GM12878 (cell line): ENCODE data around the gene EIF6. TPM values are rescaled to one million over a fixed set of nuclear protein-coding genes. Genes with fewer than 3 reads are reported as not detected.

Experiments
- BHLHE40 ChIP-seq, 2 experiments: fragments of 450-650 bp in 1 of 2; IDR thresholded peaks; 2 replicates each; pipeline ENCODE4 v1.6.1; 2011 to 2017; ENCODE audit warnings: low read depth in 2 of 2, borderline replicate concordance in 1 of 2, improper control_type of control experiment in 1 of 2, low read length in 1 of 2, mild to moderate bottlenecking in 1 of 2
- BRCA1 ChIP-seq: IDR thresholded peaks from 2 replicates; pipeline ENCODE4 v1.6.1; 2011; ENCODE audit warnings: low read depth, low read length, improper control_type of control experiment
- CHD4 ChIP-seq: fragments of 200-600 bp; sonication (generic); IDR thresholded peaks from 2 replicates; pipeline ENCODE4 v1.6.1; 2016; ENCODE audit warnings: mild to moderate bottlenecking
- ESRRA ChIP-seq: IDR thresholded peaks from 2 replicates; pipeline ENCODE4 v1.6.1; 2012; ENCODE audit warnings: mild to moderate bottlenecking, low read length, improper control_type of control experiment
- MEF2A ChIP-seq: IDR thresholded peaks from 2 replicates; pipeline ENCODE4 v1.6.1; 2011; ENCODE audit warnings: low read depth, mild to moderate bottlenecking, low read length, moderate library complexity; ENCODE audit not compliant: insufficient read depth
- MLLT1 ChIP-seq: fragments of 450-650 bp; IDR thresholded peaks from 2 replicates; pipeline ENCODE4 v1.6.1; 2016; ENCODE audit warnings: mild to moderate bottlenecking
- PML ChIP-seq: IDR thresholded peaks from 2 replicates; pipeline ENCODE4 v1.6.1; 2012; ENCODE audit warnings: low read length, inconsistent platforms
- POLR2AphosphoS2 ChIP-seq: IDR thresholded peaks from 2 replicates; pipeline ENCODE4 v1.6.1; 2011; ENCODE audit warnings: low read depth, mild to moderate bottlenecking, low read length, improper control_type of control experiment, moderate library complexity
- SKIL ChIP-seq: fragments of 450-650 bp; IDR thresholded peaks from 2 replicates; pipeline ENCODE4 v1.6.1; 2017; ENCODE audit warnings: mild to moderate bottlenecking, low read depth, inconsistent platforms; ENCODE audit not compliant: poor library complexity, severe bottlenecking
- SP1 ChIP-seq: IDR thresholded peaks from one replicate; pipeline ENCODE4 v1.6.1; 2011; ENCODE audit warnings: low read depth, low read length
- SREBF1 ChIP-seq: IDR thresholded peaks from 2 replicates; pipeline ENCODE4 v1.6.1; 2012; ENCODE audit warnings: mild to moderate bottlenecking, low read length
- ZNF274 ChIP-seq: IDR thresholded peaks from one replicate; pipeline ENCODE4 v1.8.0; 2011; ENCODE audit not compliant: insufficient read length, insufficient read depth
- ZNF687 ChIP-seq: fragments of 450-650 bp; IDR thresholded peaks from 2 replicates; pipeline ENCODE4 v1.6.1; 2017; ENCODE audit warnings: mild to moderate bottlenecking, moderate library complexity
- polyA plus RNA-seq, 11 experiments: library from polyadenylated mRNA; depleted of rRNA in 4 of 11; unstranded in 6 of 11; stranded (reverse) in 5 of 11; fragments of >200 nt; fragmentation: Nextera tagmentation in 4 of 11; fragmentation: Illumina TruSeq in 1 of 11; extraction: Ambion mirVana in 4 of 11; extraction: Trizol in 1 of 11; gene quantifications; 1 replicate in 1 of 11; 2 replicates in 10 of 11; pipeline versions ENCODE4 v1.2.1 to v1.2.3, GENCODE V29; 2011 to 2016; ENCODE audit warnings: inconsistent platforms in 2 of 11, missing spikeins in 2 of 11, low read depth in 1 of 11
- total RNA-seq, 4 experiments: library from RNA; depleted of rRNA in 3 of 4; stranded (reverse); fragments of >200 nt in 3 of 4; fragmentation: Illumina TruSeq in 1 of 4; extraction: Trizol in 1 of 4; gene quantifications; 2 replicates each; pipeline versions ENCODE4 v1.2.1 to v1.2.3, GENCODE V29; 2013 to 2021
- TF ChIP-seq, protein P1 (sequence below): fragments of 450-650 bp; conservative IDR thresholded peaks from 2 replicates; pipeline ENCODE4 v1.6.1; 2017; ENCODE audit warnings: mild to moderate bottlenecking, moderate library complexity
- TF ChIP-seq, protein P2 (sequence below): fragments of 450-650 bp; IDR thresholded peaks from 2 replicates; pipeline ENCODE4 v1.6.1; 2017; ENCODE audit warnings: mild to moderate bottlenecking

EIF6 gene
- total and polyA plus RNA-seq, 10 of the 15 experiments (the other 5 are each of a cell fraction or from before 2014, with no cell fraction given), result 127 to 607 (median 197) TPM

GRCh38 chr20:35277531-35278395 lies 6.8 kb downstream of the EIF6 start, which contains the start of gene MMP24OS (continued):
- TF ChIP-seq, protein P1, sequence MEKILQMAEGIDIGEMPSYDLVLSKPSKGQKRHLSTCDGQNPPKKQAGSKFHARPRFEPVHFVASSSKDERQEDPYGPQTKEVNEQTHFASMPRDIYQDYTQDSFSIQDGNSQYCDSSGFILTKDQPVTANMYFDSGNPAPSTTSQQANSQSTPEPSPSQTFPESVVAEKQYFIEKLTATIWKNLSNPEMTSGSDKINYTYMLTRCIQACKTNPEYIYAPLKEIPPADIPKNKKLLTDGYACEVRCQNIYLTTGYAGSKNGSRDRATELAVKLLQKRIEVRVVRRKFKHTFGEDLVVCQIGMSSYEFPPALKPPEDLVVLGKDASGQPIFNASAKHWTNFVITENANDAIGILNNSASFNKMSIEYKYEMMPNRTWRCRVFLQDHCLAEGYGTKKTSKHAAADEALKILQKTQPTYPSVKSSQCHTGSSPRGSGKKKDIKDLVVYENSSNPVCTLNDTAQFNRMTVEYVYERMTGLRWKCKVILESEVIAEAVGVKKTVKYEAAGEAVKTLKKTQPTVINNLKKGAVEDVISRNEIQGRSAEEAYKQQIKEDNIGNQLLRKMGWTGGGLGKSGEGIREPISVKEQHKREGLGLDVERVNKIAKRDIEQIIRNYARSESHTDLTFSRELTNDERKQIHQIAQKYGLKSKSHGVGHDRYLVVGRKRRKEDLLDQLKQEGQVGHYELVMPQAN, result 0 out of 2 replicates have a peak, but pooled peaks have one; percentile 49
- TF ChIP-seq ZNF687 (peak; percentile 70; the same call in 1 of the 2 replicates), PML (peak; percentile 58; the same call in 1 of the 2 replicates), ESRRA (no peak), MLLT1 (no peak), ZNF274 (no peak), SKIL (no peak), SREBF1 (no peak), POLR2AphosphoS2 (peak; percentile 90), BHLHE40 (IDR thresholded peaks at IDR 0.05; ENCODE audit: borderline replicate concordance in 1 of 2, low read depth in 2 of 2, low read length in 1 of 2) (no peak; a peak in 1 of 4 replicates), CHD4 (no peak), BRCA1 (no peak), SP1 (no peak), MEF2A (no peak)
- TF ChIP-seq, protein P2, sequence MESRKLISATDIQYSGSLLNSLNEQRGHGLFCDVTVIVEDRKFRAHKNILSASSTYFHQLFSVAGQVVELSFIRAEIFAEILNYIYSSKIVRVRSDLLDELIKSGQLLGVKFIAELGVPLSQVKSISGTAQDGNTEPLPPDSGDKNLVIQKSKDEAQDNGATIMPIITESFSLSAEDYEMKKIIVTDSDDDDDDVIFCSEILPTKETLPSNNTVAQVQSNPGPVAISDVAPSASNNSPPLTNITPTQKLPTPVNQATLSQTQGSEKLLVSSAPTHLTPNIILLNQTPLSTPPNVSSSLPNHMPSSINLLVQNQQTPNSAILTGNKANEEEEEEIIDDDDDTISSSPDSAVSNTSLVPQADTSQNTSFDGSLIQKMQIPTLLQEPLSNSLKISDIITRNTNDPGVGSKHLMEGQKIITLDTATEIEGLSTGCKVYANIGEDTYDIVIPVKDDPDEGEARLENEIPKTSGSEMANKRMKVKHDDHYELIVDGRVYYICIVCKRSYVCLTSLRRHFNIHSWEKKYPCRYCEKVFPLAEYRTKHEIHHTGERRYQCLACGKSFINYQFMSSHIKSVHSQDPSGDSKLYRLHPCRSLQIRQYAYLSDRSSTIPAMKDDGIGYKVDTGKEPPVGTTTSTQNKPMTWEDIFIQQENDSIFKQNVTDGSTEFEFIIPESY, result no peak
